Aorta (tissue), 4 donors: ENCODE data around the gene CPVL. TPM values are rescaled to one million over a fixed set of nuclear protein-coding genes. Genes with fewer than 3 reads are reported as not detected.

Experiments
- polyA plus RNA-seq, 2 donors: library from polyadenylated mRNA; stranded (reverse); fragments of 200-250 nt; gene quantifications; one replicate each; pipeline ENCODE4 v1.2.3, GENCODE V29; 2013
- total RNA-seq, 2 donors: library from RNA; stranded (reverse); fragmentation: NEBNext Ultra II Directional; extraction: Animal tissue kit (Norgen Biotek cat#: 25700); gene quantifications; one replicate each; pipeline ENCODE4 v1.2.1, GENCODE V29; 2021
- donor health status: healthy with polysubstance abuse.
- donor health status: Bipolar disorder and iron deficiency.
- donor health status: DM: no; HTN: no; CAD: no.
- donor health status: DM: yes; HTN: yes; CAD: no.

CPVL gene
- total and polyA plus RNA-seq, 4 donors: 2.7 to 50.2 (median 24.3) TPM

Other genes with a start within 250 kb of the CPVL start
- 1 to 10 TPM; 1.0 to 7.0 TPM for gene TRIL, start 188.2 kb downstream of the CPVL start, total RNA-seq
- gene TRIL, start 188.2 kb downstream of the CPVL start, polyA plus RNA-seq: under 1 TPM; 0.13 to 0.54 TPM
- 10 to 100 TPM in 1 of 2 donors, 1 to 10 TPM in 1; 7.6 to 22.0 TPM for gene CHN2, start 48.2 kb upstream of the CPVL start, total RNA-seq
- gene CHN2, start 48.2 kb upstream of the CPVL start, polyA plus RNA-seq: 10 to 100 TPM in 1 of 2 donors, under 1 TPM in 1; 0.61 to 23.2 TPM